NCI-H345 treated with DMSO at 0.1 percent for 48 hours (cell line): ENCODE measurements around the gene MIS18BP1.
"Not testable (repeated sequence)": the region's sequence is repeated elsewhere in the genome, so short reads cannot be mapped to it uniquely, and the experiment has no call there.

ENCODE experiments used
- DNase-seq: peaks from one replicate; lab custom pipeline; 2025; ENCODE audit not compliant: unreplicated experiment; lab: John Stamatoyannopoulos, UW

Gene MIS18BP1

GRCh38 chr14:45246691-45247090, 6.3 kb downstream of the MIS18BP1 start:
- no peak for DNase-seq

GRCh38 chr14:45246151-45246550, 6.9 kb downstream of the MIS18BP1 start:
- DNase-seq = no peak

- no peak for DNase-seq
Measured at GRCh38 chr14:45242706-45243105, 10.3 kb downstream of the MIS18BP1 start.

GRCh38 chr14:45238988-45239387, 14.0 kb downstream of the MIS18BP1 start:
- no peak for DNase-seq

- no peak for DNase-seq
Measured at GRCh38 chr14:45227566-45227965, 25.4 kb downstream of the MIS18BP1 start.

GRCh38 chr14:45222485-45223262, 30.3 kb downstream of the MIS18BP1 start:
- no peak for DNase-seq

GRCh38 chr14:45214341-45214740, 38.7 kb downstream of the MIS18BP1 start:
- DNase-seq = not testable (repeated sequence)

GRCh38 chr14:45213716-45214115, 39.3 kb downstream of the MIS18BP1 start:
- DNase-seq = not testable (repeated sequence)

GRCh38 chr14:45212231-45212630, 40.8 kb downstream of the MIS18BP1 start:
- no peak for DNase-seq

- DNase-seq = no peak
Measured at GRCh38 chr14:45211295-45211694, 41.7 kb downstream of the MIS18BP1 start.

- no peak for DNase-seq
Measured at GRCh38 chr14:45210159-45210558, 42.8 kb downstream of the MIS18BP1 start.

GRCh38 chr14:45204241-45204640, 48.8 kb downstream of the MIS18BP1 start:
- no peak for DNase-seq

- DNase-seq = no peak
Measured at GRCh38 chr14:45201905-45202304, 51.1 kb downstream of the MIS18BP1 start.

- DNase-seq = no peak
Measured at GRCh38 chr14:45199230-45199629, 53.8 kb downstream of the MIS18BP1 start.

- DNase-seq = no peak
Measured at GRCh38 chr14:45198551-45198950, 54.5 kb downstream of the MIS18BP1 start.

- no peak for DNase-seq
Measured at GRCh38 chr14:45194964-45195363, 58.0 kb downstream of the MIS18BP1 start.

GRCh38 chr14:45185100-45185814, 67.7 kb downstream of the MIS18BP1 start:
- DNase-seq = no peak

GRCh38 chr14:45181806-45182205, 71.2 kb downstream of the MIS18BP1 start:
- DNase-seq = no peak

GRCh38 chr14:45181329-45181728, 71.7 kb downstream of the MIS18BP1 start:
- no peak for DNase-seq

- DNase-seq = no peak
Measured at GRCh38 chr14:45177076-45177475, 75.9 kb downstream of the MIS18BP1 start.

GRCh38 chr14:45169906-45170305, 83.1 kb downstream of the MIS18BP1 start:
- DNase-seq = no peak

- DNase-seq = no peak
Measured at GRCh38 chr14:45156067-45156466, 96.9 kb downstream of the MIS18BP1 start.
